GM12878 (cell line): Measurements from ENCODE around the gene SIGLEC10. TPM values are rescaled to one million over a fixed set of nuclear protein-coding genes. Genes with fewer than 3 reads are reported as not detected.

Experiments
- BCL11A ChIP-seq: IDR thresholded peaks from 2 replicates; pipeline ENCODE4 v1.6.1; 2011; ENCODE audit warnings: low read depth, low read length
- E2F8 ChIP-seq: fragments of 450-650 bp; IDR thresholded peaks from 2 replicates; pipeline ENCODE4 v1.6.1; 2018; ENCODE audit warnings: mild to moderate bottlenecking, low read depth, moderate library complexity; ENCODE audit not compliant: partially characterized antibody
- ETV6 ChIP-seq, 2 experiments: fragments of 450-650 bp in 1 of 2; IDR thresholded peaks in 1 of 2; conservative IDR thresholded peaks in 1 of 2; 2 replicates each; pipeline ENCODE4 v1.6.1; 2014; ENCODE audit warnings: antibody characterized with exemption in 1 of 2, borderline replicate concordance in 1 of 2, low read depth in 1 of 2, mild to moderate bottlenecking in 1 of 2, moderate library complexity in 1 of 2
- GABPA ChIP-seq: IDR thresholded peaks from 2 replicates; pipeline ENCODE4 v1.6.1; 2014; ENCODE audit warnings: antibody characterized with exemption, low read depth, mild to moderate bottlenecking, inconsistent platforms
- GATAD2B ChIP-seq: fragments of 450-650 bp; conservative IDR thresholded peaks from 2 replicates; pipeline ENCODE4 v1.6.1; 2017; ENCODE audit warnings: low read depth, mild to moderate bottlenecking, moderate library complexity
- IKZF2 ChIP-seq, 2 experiments: fragments of 450-650 bp; IDR thresholded peaks; 2 replicates each; pipeline ENCODE4 v1.6.1; 2017; ENCODE audit warnings: mild to moderate bottlenecking in 2 of 2, moderate library complexity in 2 of 2
- JUNB ChIP-seq: IDR thresholded peaks from 2 replicates; pipeline ENCODE4 v1.6.1; 2016; ENCODE audit warnings: antibody characterized with exemption, mild to moderate bottlenecking
- MEF2A ChIP-seq: IDR thresholded peaks from 2 replicates; pipeline ENCODE4 v1.6.1; 2011; ENCODE audit warnings: low read depth, mild to moderate bottlenecking, low read length, moderate library complexity; ENCODE audit not compliant: insufficient read depth
- MLLT1 ChIP-seq: fragments of 450-650 bp; IDR thresholded peaks from 2 replicates; pipeline ENCODE4 v1.6.1; 2016; ENCODE audit warnings: mild to moderate bottlenecking
- NBN ChIP-seq: fragments of 450-650 bp; IDR thresholded peaks from 2 replicates; pipeline ENCODE4 v1.6.1; 2016
- PAX5 ChIP-seq: IDR thresholded peaks from 2 replicates; pipeline ENCODE4 v1.6.1; 2011; ENCODE audit warnings: low read depth, low read length, borderline replicate concordance
- PAX8 ChIP-seq: fragments of 450-650 bp; IDR thresholded peaks from 2 replicates; pipeline ENCODE4 v1.6.1; 2017; ENCODE audit warnings: mild to moderate bottlenecking, moderate library complexity
- PKNOX1 ChIP-seq: fragments of 450-650 bp; IDR thresholded peaks from 2 replicates; pipeline ENCODE4 v1.6.1; 2016; ENCODE audit warnings: mild to moderate bottlenecking
- RUNX3 ChIP-seq: IDR thresholded peaks from 2 replicates; pipeline ENCODE4 v1.6.1; 2012; ENCODE audit warnings: low read length, inconsistent platforms
- SIN3A ChIP-seq: IDR thresholded peaks from 2 replicates; pipeline ENCODE4 v1.6.1; 2012; ENCODE audit warnings: low read depth, low read length, improper control_type of control experiment
- SMARCA5 ChIP-seq: fragments of 450-650 bp; IDR thresholded peaks from 2 replicates; pipeline ENCODE4 v1.6.1; 2017; ENCODE audit warnings: mild to moderate bottlenecking
- SPI1 ChIP-seq: IDR thresholded peaks from 2 replicates; pipeline ENCODE4 v1.6.1; 2011; ENCODE audit warnings: low read depth, mild to moderate bottlenecking, low read length, moderate library complexity, borderline replicate concordance; ENCODE audit not compliant: insufficient read depth
- SRF ChIP-seq, 2 experiments: IDR thresholded peaks; 2 replicates each; pipeline ENCODE4 v1.6.1; 2011; ENCODE audit warnings: low read depth in 2 of 2, low read length in 2 of 2, mild to moderate bottlenecking in 1 of 2, moderate library complexity in 1 of 2
- TAF1 ChIP-seq: IDR thresholded peaks from 2 replicates; pipeline ENCODE4 v1.6.1; 2011; ENCODE audit warnings: mild to moderate bottlenecking, low read depth, low read length, borderline replicate concordance
- ZSCAN29 ChIP-seq: fragments of 450-650 bp; IDR thresholded peaks from 2 replicates; pipeline ENCODE4 v1.6.1; 2017; ENCODE audit warnings: mild to moderate bottlenecking, moderate library complexity
- polyA plus RNA-seq, 11 experiments: library from polyadenylated mRNA; depleted of rRNA in 4 of 11; unstranded in 6 of 11; stranded (reverse) in 5 of 11; fragments of >200 nt; fragmentation: Nextera tagmentation in 4 of 11; fragmentation: Illumina TruSeq in 1 of 11; extraction: Ambion mirVana in 4 of 11; extraction: Trizol in 1 of 11; gene quantifications; 1 replicate in 1 of 11; 2 replicates in 10 of 11; pipeline versions ENCODE4 v1.2.1 to v1.2.3, GENCODE V29; 2011 to 2016; ENCODE audit warnings: inconsistent platforms in 2 of 11, missing spikeins in 2 of 11, low read depth in 1 of 11
- total RNA-seq, 4 experiments: library from RNA; depleted of rRNA in 3 of 4; stranded (reverse); fragments of >200 nt in 3 of 4; fragmentation: Illumina TruSeq in 1 of 4; extraction: Trizol in 1 of 4; gene quantifications; 2 replicates each; pipeline versions ENCODE4 v1.2.1 to v1.2.3, GENCODE V29; 2013 to 2021
- TF ChIP-seq, protein P1 (sequence below): IDR thresholded peaks from 2 replicates; pipeline ENCODE4 v1.6.1; 2011; ENCODE audit warnings: mild to moderate bottlenecking, low read depth, low read length, moderate library complexity; ENCODE audit not compliant: insufficient replicate concordance

SIGLEC10 gene
- total and polyA plus RNA-seq, 10 of the 15 experiments (the other 5 are each of a cell fraction or from before 2014, with no cell fraction given), result 2.3 to 16.8 (median 7.8) TPM

DNA sequence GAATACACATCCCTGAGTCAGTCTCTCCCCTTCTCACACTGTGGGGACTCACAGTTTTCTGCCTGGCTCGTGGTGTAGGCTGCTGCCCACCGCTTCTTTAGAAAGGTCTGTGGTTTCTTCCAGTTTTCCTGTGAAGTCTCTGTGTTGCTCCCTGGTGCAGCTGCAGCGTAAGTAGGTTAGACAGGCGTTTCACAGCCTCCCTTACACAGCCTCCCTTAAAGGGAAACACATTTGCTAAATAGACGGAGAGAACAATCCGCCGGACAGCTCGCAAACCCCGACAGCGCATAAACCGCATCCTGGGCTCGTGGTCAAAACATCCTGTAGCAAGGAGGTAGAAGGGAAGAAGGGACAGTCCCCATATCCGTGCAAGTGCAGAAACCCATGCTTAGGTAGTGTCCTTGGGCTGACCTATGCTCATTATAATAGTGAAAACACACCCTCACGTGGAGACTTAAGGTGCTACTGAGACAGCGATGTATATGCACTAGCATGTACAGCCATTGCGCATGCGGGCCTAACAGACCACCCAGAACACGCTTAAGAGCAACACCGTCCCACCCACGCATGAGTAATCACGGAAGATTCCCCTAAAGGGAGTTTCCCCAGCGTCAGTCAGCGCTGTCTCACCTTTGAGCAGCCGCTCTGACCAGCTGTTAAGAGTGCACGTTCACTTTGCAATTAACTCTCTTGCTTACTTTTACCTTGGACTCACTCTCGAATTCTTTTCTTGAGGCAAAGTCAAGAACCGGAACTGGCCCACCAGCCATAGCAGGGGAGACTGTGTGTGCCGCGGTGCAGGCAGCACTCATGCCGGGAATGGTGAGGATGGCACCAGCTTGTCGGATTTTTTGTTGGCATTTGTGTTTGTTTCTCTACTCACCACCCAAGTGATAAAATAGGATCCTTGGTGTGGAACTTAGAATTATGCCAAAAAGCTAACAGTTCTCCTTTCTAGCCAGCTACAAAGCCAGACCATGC is 24.3 kb upstream of the SIGLEC10 start (continued):
- TF ChIP-seq, protein P1, sequence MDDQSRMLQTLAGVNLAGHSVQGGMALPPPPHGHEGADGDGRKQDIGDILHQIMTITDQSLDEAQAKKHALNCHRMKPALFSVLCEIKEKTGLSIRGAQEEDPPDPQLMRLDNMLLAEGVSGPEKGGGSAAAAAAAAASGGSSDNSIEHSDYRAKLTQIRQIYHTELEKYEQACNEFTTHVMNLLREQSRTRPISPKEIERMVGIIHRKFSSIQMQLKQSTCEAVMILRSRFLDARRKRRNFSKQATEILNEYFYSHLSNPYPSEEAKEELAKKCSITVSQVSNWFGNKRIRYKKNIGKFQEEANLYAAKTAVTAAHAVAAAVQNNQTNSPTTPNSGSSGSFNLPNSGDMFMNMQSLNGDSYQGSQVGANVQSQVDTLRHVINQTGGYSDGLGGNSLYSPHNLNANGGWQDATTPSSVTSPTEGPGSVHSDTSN, result peak; percentile 78
- peak; percentile 93 for TF ChIP-seq NBN
- peak; percentile 41; the same call in 1 of the 2 replicates for TF ChIP-seq BCL11A
- TF ChIP-seq SIN3A, result peak; percentile 71; the same call in 1 of the 2 replicates
- peak; percentile 37; the same call in 1 of the 2 replicates for TF ChIP-seq SMARCA5
- peak; percentile 73 for TF ChIP-seq PKNOX1
- no peak for TF ChIP-seq SRF (IDR thresholded peaks at IDR 0.05; ENCODE audit: low read depth in 2 of 2, low read length in 2 of 2)
- peak; percentile 26; the same call in 1 of the 2 replicates for TF ChIP-seq GABPA
- TF ChIP-seq PAX5, result peak; percentile 94
- TF ChIP-seq MLLT1, result peak; percentile 84
- peak; percentile 55; the same call in 1 of the 2 replicates for TF ChIP-seq GATAD2B
- TF ChIP-seq PAX8, result peak; percentile 32; the same call in 1 of the 2 replicates
- peak; percentile 92 to 94 for TF ChIP-seq IKZF2 (IDR thresholded peaks at IDR 0.05)
- TF ChIP-seq TAF1, result no peak
- TF ChIP-seq RUNX3, result peak; percentile 97
- peak; percentile 21 for TF ChIP-seq E2F8
- TF ChIP-seq MEF2A, result 0 out of 2 replicates have a peak, but pooled peaks have one; percentile 7
- TF ChIP-seq SPI1, result no peak
- TF ChIP-seq ETV6 (conservative IDR thresholded peaks at IDR 0.05 in 1 of 2, IDR thresholded peaks at IDR 0.05 in 1 of 2; ENCODE audit: borderline replicate concordance in 1 of 2, low read depth in 1 of 2), result peak in 1 of 2 experiments; percentile 18; a peak in 1 of 4 replicates
- peak; percentile 40; the same call in 1 of the 2 replicates for TF ChIP-seq JUNB
- peak; percentile 70; the same call in 1 of the 2 replicates for TF ChIP-seq ZSCAN29
